SK-N-SH treated with all-trans-retinoic acid at 6 μM for 48 hours (cell line): ENCODE measurements around the gene SRSF6.
"Not testable (repeated sequence)": the region's sequence is repeated elsewhere in the genome, so short reads cannot be mapped to it uniquely, and the experiment has no call there.

ENCODE experiments used
- ATAC-seq: fragments of 200-7000 bp; cut with Tn5 transposase; 3 replicates; pipeline ENCODE4 v1.9.1; 2020; ENCODE audit warnings: mild to moderate bottlenecking, moderate library complexity
- ARNTL ChIP-seq: fragments of 450-650 bp; formaldehyde crosslinking; IDR thresholded peaks from 2 replicates; pipeline ENCODE4 v1.5.0; 2020; ENCODE audit warnings: low read depth, mild to moderate bottlenecking, moderate library complexity, borderline replicate concordance
- BACH2 ChIP-seq: fragments of 250-450 bp; sonication (Bioruptor Pico); IDR thresholded peaks from 2 replicates; pipeline ENCODE4 v1.9.0; 2021; ENCODE audit warnings: mild to moderate bottlenecking, borderline replicate concordance
- CSDC2 ChIP-seq: fragments of 250-450 bp; sonication (Bioruptor Pico); IDR thresholded peaks from 2 replicates; pipeline ENCODE4 v1.5.0; 2020; ENCODE audit warnings: mild to moderate bottlenecking, moderate library complexity
- ESRRG ChIP-seq: fragments of 250-450 bp; sonication (Bioruptor Pico); IDR thresholded peaks from 2 replicates; pipeline ENCODE4 v1.6.1; 2021; ENCODE audit warnings: mild to moderate bottlenecking
- GLIS3 ChIP-seq: fragments of 250-450 bp; sonication (Bioruptor Pico); IDR thresholded peaks from 2 replicates; pipeline ENCODE4 v1.5.0; 2020; ENCODE audit warnings: mild to moderate bottlenecking, moderate library complexity
- ISL1 ChIP-seq: fragments of 250-450 bp; sonication (Bioruptor Pico); IDR thresholded peaks from 2 replicates; pipeline ENCODE4 v2.1.2; 2022; ENCODE audit warnings: mild to moderate bottlenecking, moderate library complexity
- OSR1 ChIP-seq: fragments of 250-450 bp; sonication (Bioruptor Pico); IDR thresholded peaks from 2 replicates; pipeline ENCODE4 v1.8.0; 2022; ENCODE audit warnings: moderate library complexity, mild to moderate bottlenecking, inconsistent platforms
- POU6F1 ChIP-seq: fragments of 250-450 bp; sonication (Bioruptor Pico); IDR thresholded peaks from 2 replicates; pipeline ENCODE4 v1.8.0; 2021; ENCODE audit warnings: low read depth, mild to moderate bottlenecking, moderate library complexity, borderline replicate concordance
- PPARA ChIP-seq: fragments of 250-450 bp; sonication (Bioruptor Pico); IDR thresholded peaks from 2 replicates; pipeline ENCODE4 v1.5.0; 2020; ENCODE audit warnings: mild to moderate bottlenecking, borderline replicate concordance
- SNAI2 ChIP-seq: fragments of 250-450 bp; sonication (Bioruptor Pico); IDR thresholded peaks from 2 replicates; pipeline ENCODE4 v1.5.0; 2020; ENCODE audit warnings: mild to moderate bottlenecking, moderate library complexity
- TCF4 ChIP-seq: fragments of 250-450 bp; sonication (Bioruptor Pico); IDR thresholded peaks from 2 replicates; pipeline ENCODE4 v1.8.0; 2021; ENCODE audit warnings: mild to moderate bottlenecking, moderate library complexity, borderline replicate concordance
- TOX ChIP-seq: fragments of 250-450 bp; sonication (Bioruptor Pico); IDR thresholded peaks from 2 replicates; pipeline ENCODE4 v1.8.0; 2021; ENCODE audit warnings: mild to moderate bottlenecking, moderate library complexity, borderline replicate concordance
- TSHZ2 ChIP-seq: fragments of 250-450 bp; sonication (Bioruptor Pico); IDR thresholded peaks from 2 replicates; pipeline ENCODE4 v1.5.0; 2020; ENCODE audit warnings: mild to moderate bottlenecking, moderate library complexity
- ZC3H10 ChIP-seq: fragments of 250-450 bp; sonication (Bioruptor Pico); IDR thresholded peaks from 2 replicates; pipeline ENCODE4 v1.5.1; 2021; ENCODE audit warnings: mild to moderate bottlenecking, moderate library complexity
- ZFP3 ChIP-seq: fragments of 250-450 bp; sonication (Bioruptor Pico); IDR thresholded peaks from 2 replicates; pipeline ENCODE4 v1.5.0; 2020; ENCODE audit warnings: mild to moderate bottlenecking, moderate library complexity
- ZFP30 ChIP-seq: fragments of 450-650 bp; formaldehyde crosslinking; IDR thresholded peaks from 2 replicates; pipeline ENCODE4 v1.5.0; 2022; ENCODE audit warnings: mild to moderate bottlenecking, moderate library complexity
- ZNF565 ChIP-seq: fragments of 450-650 bp; formaldehyde crosslinking; conservative IDR thresholded peaks from 2 replicates; pipeline ENCODE4 v1.5.0; 2020; ENCODE audit warnings: low read depth, mild to moderate bottlenecking, moderate library complexity
- ZNF70 ChIP-seq: fragments of 450-650 bp; formaldehyde crosslinking; IDR thresholded peaks from 2 replicates; pipeline ENCODE4 v1.5.0; 2020; ENCODE audit warnings: mild to moderate bottlenecking, moderate library complexity
- ZNF8 ChIP-seq: fragments of 450-650 bp; formaldehyde crosslinking; IDR thresholded peaks from 2 replicates; pipeline ENCODE4 v1.5.0; 2020; ENCODE audit warnings: mild to moderate bottlenecking, moderate library complexity
- TF ChIP-seq, protein P1 (sequence below): fragments of 250-450 bp; sonication (Bioruptor Pico); IDR thresholded peaks from 2 replicates; pipeline ENCODE4 v1.5.1; 2020; ENCODE audit warnings: low read depth, mild to moderate bottlenecking, moderate library complexity

Gene SRSF6

DNA sequence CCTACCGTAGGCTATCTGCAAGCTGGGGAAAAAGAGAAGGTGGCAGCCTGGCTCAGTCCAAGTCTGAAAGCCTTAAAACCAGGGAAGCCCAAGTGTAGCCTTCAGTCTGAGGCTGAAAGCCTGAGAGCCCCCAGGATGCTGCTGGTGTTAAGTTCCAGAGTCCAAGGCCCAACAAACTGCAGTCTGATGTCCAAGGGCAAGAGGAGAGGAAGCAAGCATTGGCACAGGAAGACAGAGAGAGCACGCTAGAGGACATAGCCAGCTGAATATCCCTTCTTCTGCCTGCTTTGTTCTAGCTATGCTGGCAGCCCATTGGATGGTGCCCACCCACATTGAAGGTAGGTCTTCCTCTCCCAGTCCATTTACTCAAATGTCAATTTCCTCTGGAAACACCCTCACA is 37.7 kb downstream of the SRSF6 start:
- TF ChIP-seq TOX (CRISPR knock-in tag) (no peak), ZFP3 (CRISPR knock-in tag) (no peak), ARNTL (CRISPR knock-in tag) (no peak), ZFP30 (CRISPR knock-in tag) (no peak), GLIS3 (CRISPR knock-in tag) (no peak), ESRRG (CRISPR knock-in tag) (no peak), SNAI2 (no peak), ZNF8 (CRISPR knock-in tag) (no peak), POU6F1 (CRISPR knock-in tag) (no peak), ZNF565 (CRISPR knock-in tag) (no peak), ZNF70 (no peak), PPARA (no peak), OSR1 (CRISPR knock-in tag) (no peak), BACH2 (CRISPR knock-in tag) (no peak), ZC3H10 (CRISPR knock-in tag) (no peak), TSHZ2 (CRISPR knock-in tag) (no peak)
- TF ChIP-seq, protein P1, sequence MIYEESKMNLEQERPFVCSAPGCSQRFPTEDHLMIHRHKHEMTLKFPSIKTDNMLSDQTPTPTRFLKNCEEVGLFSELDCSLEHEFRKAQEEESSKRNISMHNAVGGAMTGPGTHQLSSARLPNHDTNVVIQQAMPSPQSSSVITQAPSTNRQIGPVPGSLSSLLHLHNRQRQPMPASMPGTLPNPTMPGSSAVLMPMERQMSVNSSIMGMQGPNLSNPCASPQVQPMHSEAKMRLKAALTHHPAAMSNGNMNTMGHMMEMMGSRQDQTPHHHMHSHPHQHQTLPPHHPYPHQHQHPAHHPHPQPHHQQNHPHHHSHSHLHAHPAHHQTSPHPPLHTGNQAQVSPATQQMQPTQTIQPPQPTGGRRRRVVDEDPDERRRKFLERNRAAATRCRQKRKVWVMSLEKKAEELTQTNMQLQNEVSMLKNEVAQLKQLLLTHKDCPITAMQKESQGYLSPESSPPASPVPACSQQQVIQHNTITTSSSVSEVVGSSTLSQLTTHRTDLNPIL (CRISPR knock-in tag) = no peak
- ATAC-seq = no peak

GRCh38 chr20:43502021-43502420 is 44.3 kb downstream of the SRSF6 start:
- not testable (repeated sequence) for ATAC-seq

DNA sequence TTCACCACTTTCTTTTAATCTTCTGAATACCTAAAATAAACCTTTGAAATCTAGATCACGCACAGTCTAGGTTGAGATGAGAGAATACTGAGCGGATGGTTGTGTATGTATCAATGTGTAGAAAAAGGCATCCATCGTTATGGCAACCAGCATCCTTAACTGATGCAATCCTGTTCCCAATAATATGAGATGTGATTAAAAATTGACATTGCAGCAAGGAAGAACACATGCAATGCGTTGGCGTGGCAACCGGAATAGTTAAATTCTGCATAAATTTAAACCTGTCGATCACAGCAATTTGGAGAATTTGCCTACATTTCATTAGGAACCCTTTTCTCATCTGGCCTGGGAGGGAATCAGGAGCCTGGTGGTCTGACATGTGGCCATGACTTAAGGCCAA is 48.5 kb downstream of the SRSF6 start:
- ATAC-seq = no peak
- TF ChIP-seq BACH2 (CRISPR knock-in tag) (no peak), SNAI2 (no peak), ZFP30 (CRISPR knock-in tag) (no peak), TSHZ2 (CRISPR knock-in tag) (no peak), CSDC2 (CRISPR knock-in tag) (no peak), OSR1 (CRISPR knock-in tag) (no peak), ZNF565 (CRISPR knock-in tag) (no peak), ARNTL (CRISPR knock-in tag) (no peak), GLIS3 (CRISPR knock-in tag) (no peak), ZNF70 (no peak), TCF4 (CRISPR knock-in tag) (no peak), POU6F1 (CRISPR knock-in tag) (no peak), ISL1 (CRISPR knock-in tag) (no peak)
- TF ChIP-seq, protein P1 (CRISPR knock-in tag) = no peak
- TF ChIP-seq, all 23 proteins: peak for 0
